Breast epithelium (tissue), 3 donors: ENCODE data around the gene FTO.

Experiments
- CTCF ChIP-seq, 3 donors: fragments of 450-650 bp; IDR thresholded peaks; one replicate each; pipeline ENCODE4 v1.5.1; 2016 to 2017; ENCODE audit warnings: antibody characterized with exemption in 3 of 3, mild to moderate bottlenecking in 3 of 3, moderate library complexity in 3 of 3
- POLR2A ChIP-seq: fragments of 450-650 bp; IDR thresholded peaks from one replicate; pipeline ENCODE4 v1.6.1; 2016; ENCODE audit warnings: antibody characterized with exemption, mild to moderate bottlenecking, moderate library complexity

DNA sequence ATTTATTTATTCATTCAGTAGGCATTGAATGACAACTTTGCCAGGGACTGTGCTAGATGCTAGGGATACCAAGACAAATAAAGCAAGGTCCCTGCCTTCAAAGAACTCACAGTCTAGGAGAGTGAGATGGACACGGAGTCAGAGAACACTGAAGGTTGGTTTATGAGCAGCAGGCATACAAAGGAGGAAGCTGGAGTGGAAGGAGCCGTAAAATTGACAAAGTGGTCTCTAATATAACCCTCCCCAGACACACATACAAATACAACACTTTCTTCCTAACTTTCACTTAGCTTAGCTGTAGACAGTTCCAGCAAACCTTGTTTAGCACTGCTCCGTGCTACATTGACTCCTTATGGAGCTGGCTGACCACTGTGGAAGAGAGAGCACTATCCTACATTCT lies 353.0 kb downstream of the FTO start:
- no peak for TF ChIP-seq POLR2A
- TF ChIP-seq CTCF (IDR thresholded peaks at IDR 0.05): no peak
